Measurements from ENCODE around the gene AIFM3. TPM values are rescaled to one million over a fixed set of nuclear protein-coding genes. Genes with fewer than 3 reads are reported as not detected.

AIFM3 gene
- total and polyA plus RNA-seq, 2 of the 13 experiments (the other 11 are each of a cell fraction or from before 2014, with no cell fraction given), result 9.0 to 15.3 TPM

- no peak for TF ChIP-seq SOX6 (IDR thresholded peaks at IDR 0.05)
- TF ChIP-seq SOX6 (CRISPR knock-in tag; IDR thresholded peaks at IDR 0.05), result peak; percentile 34
- no peak for TF ChIP-seq HNRNPL (IDR thresholded peaks at IDR 0.05; ENCODE audit: low read depth, low read length)
- peak; percentile 43; the same call in 1 of the 2 replicates for TF ChIP-seq ZNF264 (CRISPR knock-in tag; IDR thresholded peaks at IDR 0.05)
- TF ChIP-seq KLF9 (CRISPR knock-in tag; IDR thresholded peaks at IDR 0.05; ENCODE audit: low read depth), result no peak
- no peak for TF ChIP-seq SUZ12 (IDR thresholded peaks at IDR 0.05; ENCODE audit: low read depth, low read length)
- no peak for TF ChIP-seq ZBTB40 (IDR thresholded peaks at IDR 0.05)
- no peak for TF ChIP-seq ZBTB40 (CRISPR knock-in tag; IDR thresholded peaks at IDR 0.05)
- TF ChIP-seq CREB3 (CRISPR knock-in tag; IDR thresholded peaks at IDR 0.05), result no peak
- TF ChIP-seq HHEX (CRISPR knock-in tag; IDR thresholded peaks at IDR 0.05), result no peak
- TF ChIP-seq MIER2 (CRISPR knock-in tag; IDR thresholded peaks at IDR 0.05), result no peak
- no peak; the same call in 1 of the 2 replicates for TF ChIP-seq ZBTB7B (CRISPR knock-in tag; IDR thresholded peaks at IDR 0.05)
- TF ChIP-seq ZNF260 (CRISPR knock-in tag; IDR thresholded peaks at IDR 0.05; ENCODE audit: borderline replicate concordance, low read depth), result no peak
- TF ChIP-seq MTA3 (CRISPR knock-in tag; IDR thresholded peaks at IDR 0.05), result no peak
- no peak for TF ChIP-seq KDM5A (IDR thresholded peaks at IDR 0.05; ENCODE audit: borderline replicate concordance, low read length)
Observed at GRCh38 chr22:20956258-20957101, 10.6 kb upstream of the AIFM3 start (continued).
